Astrocyte (in vitro differentiated cells and primary cell): ENCODE results near the gene HCAR3.

ENCODE experiments used
- CTCF ChIP-seq: IDR thresholded peaks from 2 replicates; pipeline ENCODE4 v1.5.1; 2011; ENCODE audit warnings: low read depth, mild to moderate bottlenecking, inconsistent platforms, low read length, moderate library complexity; ENCODE audit not compliant: insufficient read depth
- EZH2 ChIP-seq: IDR thresholded peaks from 2 replicates; pipeline ENCODE4 v1.6.1; 2012; ENCODE audit warnings: mild to moderate bottlenecking, low read length, inconsistent platforms; ENCODE audit not compliant: insufficient read depth

DNA sequence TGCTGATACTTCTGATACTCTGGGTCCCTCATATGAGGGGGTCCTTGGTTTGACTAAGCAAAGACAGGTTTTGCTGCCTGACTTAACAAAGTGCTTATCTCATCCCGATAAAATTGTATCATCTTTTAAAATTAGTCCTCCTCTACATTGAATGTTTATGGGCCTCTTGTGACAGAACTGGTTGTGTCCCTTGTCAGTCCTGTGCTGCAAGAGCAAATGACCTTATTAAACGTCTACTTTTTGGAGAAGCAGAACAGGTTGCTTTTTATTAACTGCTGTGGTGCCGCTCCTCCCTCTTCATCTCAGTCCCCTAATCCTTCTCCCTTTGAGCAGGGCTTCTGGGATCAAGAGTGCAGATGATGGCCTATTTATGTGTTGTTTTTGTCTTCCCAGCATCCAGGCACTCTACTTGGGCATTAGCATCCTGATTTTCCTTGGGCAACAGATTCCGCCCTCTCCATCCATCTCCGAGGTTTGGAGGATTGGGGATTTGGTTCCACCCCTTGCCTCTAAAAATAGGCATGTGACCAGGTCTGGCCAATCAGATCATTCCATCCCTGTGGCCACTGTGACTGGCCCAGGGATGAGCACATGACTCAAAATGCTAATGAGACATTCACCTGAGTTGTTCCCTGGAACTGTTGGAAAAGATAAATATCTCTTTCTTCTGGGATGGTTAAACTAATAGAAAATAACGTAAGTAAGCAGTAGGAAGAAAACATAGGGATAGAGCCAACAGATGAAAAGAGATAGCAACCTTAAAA lies 33.1 kb upstream of the HCAR3 start:
- TF ChIP-seq CTCF (no peak), EZH2 (no peak)
